GM23338 (cell line): ENCODE results near the gene MAP3K13. TPM values are rescaled to one million over a fixed set of nuclear protein-coding genes. Genes with fewer than 3 reads are reported as not detected.
A peak's percentile ranks its signal among the peaks of the same experiment; 100 is the strongest.

ENCODE experiments used
- ATAC-seq: fragments of 200-7000 bp; cut with Tn5 transposase; 3 replicates; pipeline ENCODE4 v1.9.1; 2020
- DNase-seq: peaks from one replicate; pipeline ENCODE4 v3.0.0-alpha.2; 2015; ENCODE audit warnings: low spot score
- H2AFZ ChIP-seq: fragments of 200-600 bp; sonication (generic); 2 replicates; pipeline ENCODE4 v1.8.0; 2016; ENCODE audit warnings: antibody characterized with exemption, mild to moderate bottlenecking, moderate library complexity
- H3F3A ChIP-seq: fragments of 200-600 bp; sonication (generic); replicated peaks from 2 replicates; pipeline ENCODE4 v1.8.0; 2017; ENCODE audit warnings: antibody characterized with exemption, mixed run types, low read depth
- H3K27ac ChIP-seq: fragments of 200-600 bp; sonication (generic); 2 replicates; pipeline ENCODE4 v1.6.1; 2016; ENCODE audit warnings: low read depth
- H3K27me3 ChIP-seq: fragments of 200-600 bp; sonication (generic); 2 replicates; pipeline ENCODE4 v1.8.0; 2016; ENCODE audit warnings: mild to moderate bottlenecking, mixed run types, moderate library complexity; ENCODE audit not compliant: insufficient read depth
- H3K36me3 ChIP-seq: fragments of 200-600 bp; sonication (generic); 2 replicates; pipeline ENCODE4 v1.8.0; 2016; ENCODE audit warnings: mild to moderate bottlenecking; ENCODE audit not compliant: insufficient read depth
- H3K4me1 ChIP-seq: fragments of 200-600 bp; sonication (generic); 2 replicates; pipeline ENCODE4 v1.8.0; 2016; ENCODE audit warnings: mild to moderate bottlenecking, moderate library complexity; ENCODE audit not compliant: insufficient read depth
- H3K4me2 ChIP-seq: fragments of 200-600 bp; sonication (generic); 2 replicates; pipeline ENCODE4 v1.7.1; 2017; ENCODE audit warnings: mixed run types
- H3K4me3 ChIP-seq: fragments of 200-600 bp; sonication (generic); 2 replicates; pipeline ENCODE4 v1.6.1; 2016; ENCODE audit warnings: mixed run types
- H3K79me2 ChIP-seq: fragments of 200-600 bp; sonication (generic); replicated peaks from 2 replicates; pipeline ENCODE4 v1.8.0; 2017; ENCODE audit warnings: mild to moderate bottlenecking; ENCODE audit not compliant: insufficient read depth
- H3K9me2 ChIP-seq: fragments of 200-600 bp; sonication (generic); 2 replicates; pipeline ENCODE4 v1.8.0; 2017; ENCODE audit not compliant: insufficient read depth
- H4K20me1 ChIP-seq: fragments of 200-600 bp; sonication (generic); replicated peaks from 2 replicates; pipeline ENCODE4 v1.8.0; 2017; ENCODE audit warnings: mild to moderate bottlenecking; ENCODE audit not compliant: insufficient read depth
- H3K27ac Mint-ChIP-seq: 2 replicates; pipeline ENCODE4 v1.8.0; 2020; ENCODE audit warnings: inconsistent platforms, mild to moderate bottlenecking, moderate library complexity, mixed read lengths
- H3K27me3 Mint-ChIP-seq: 3 replicates; pipeline ENCODE4 v1.8.0; 2022; ENCODE audit warnings: low read depth, mild to moderate bottlenecking, moderate library complexity, mixed read lengths, inconsistent platforms; ENCODE audit not compliant: insufficient read depth, poor library complexity
- H3K36me3 Mint-ChIP-seq: 3 replicates; pipeline ENCODE4 v1.8.0; 2021; ENCODE audit warnings: low read depth, mild to moderate bottlenecking, inconsistent platforms, moderate library complexity, mixed read lengths
- H3K4me1 Mint-ChIP-seq: 3 replicates; pipeline ENCODE4 v1.8.0; 2020; ENCODE audit warnings: mild to moderate bottlenecking, inconsistent platforms, mixed read lengths
- H3K4me3 Mint-ChIP-seq: 3 replicates; pipeline ENCODE4 v1.8.0; 2021; ENCODE audit warnings: moderate library complexity, mild to moderate bottlenecking, inconsistent platforms, mixed read lengths
- H3K9me3 Mint-ChIP-seq: 3 replicates; pipeline ENCODE4 v1.8.0; 2020; ENCODE audit warnings: moderate library complexity, mild to moderate bottlenecking, inconsistent platforms, mixed read lengths
- CREB1 ChIP-seq: fragments of 250-450 bp; sonication (Bioruptor Pico); IDR thresholded peaks from 2 replicates; pipeline ENCODE4 v1.5.0; 2020; ENCODE audit warnings: low read depth, mild to moderate bottlenecking, moderate library complexity
- CTCF ChIP-seq, 2 experiments: fragments of 200-600 bp in 1 of 2; sonication (generic) in 1 of 2; conservative IDR thresholded peaks; 2 replicates each; pipeline versions ENCODE4 v1.5.1 to v1.6.1; 2016 to 2017; ENCODE audit warnings: antibody characterized with exemption in 2 of 2, low read depth in 2 of 2, mild to moderate bottlenecking in 2 of 2, moderate library complexity in 1 of 2
- ETS1 ChIP-seq: IDR thresholded peaks from 2 replicates; pipeline ENCODE4 v1.6.1; 2016; ENCODE audit warnings: antibody characterized with exemption
- EZH2 ChIP-seq: fragments of 200-600 bp; sonication (generic); IDR thresholded peaks from one replicate; pipeline ENCODE4 v1.8.0; 2017; ENCODE audit warnings: antibody characterized with exemption, mild to moderate bottlenecking, low read depth; ENCODE audit not compliant: unreplicated experiment
- EZH2phosphoT487 ChIP-seq: fragments of 200-600 bp; sonication (generic); IDR thresholded peaks from one replicate; pipeline ENCODE4 v1.8.1; 2018; ENCODE audit warnings: antibody characterized with exemption; ENCODE audit not compliant: unreplicated experiment
- JUNB ChIP-seq: IDR thresholded peaks from one replicate; pipeline ENCODE4 v1.6.1; 2016; ENCODE audit warnings: antibody characterized with exemption; ENCODE audit not compliant: unreplicated experiment
- NANOG ChIP-seq: IDR thresholded peaks from 2 replicates; pipeline ENCODE4 v1.6.1; 2016; ENCODE audit warnings: antibody characterized with exemption, borderline replicate concordance
- POLR2AphosphoS5 ChIP-seq: IDR thresholded peaks from 2 replicates; pipeline ENCODE4 v1.6.1; 2016; ENCODE audit warnings: antibody characterized with exemption, low read depth
- REST ChIP-seq: IDR thresholded peaks from one replicate; pipeline ENCODE4 v1.6.1; 2018; ENCODE audit warnings: antibody characterized with exemption; ENCODE audit not compliant: unreplicated experiment
- STAT1 ChIP-seq: IDR thresholded peaks from one replicate; pipeline ENCODE4 v1.6.1; 2016; ENCODE audit warnings: antibody characterized with exemption; ENCODE audit not compliant: unreplicated experiment
- ZNF114 ChIP-seq: fragments of 250-450 bp; sonication (Bioruptor Pico); IDR thresholded peaks from 2 replicates; pipeline ENCODE4 v1.5.0; 2020; ENCODE audit warnings: mild to moderate bottlenecking, moderate library complexity
- ZNF331 ChIP-seq: fragments of 250-450 bp; sonication (Bioruptor Pico); IDR thresholded peaks from 2 replicates; pipeline ENCODE4 v1.5.0; 2020; ENCODE audit warnings: low read depth, mild to moderate bottlenecking, moderate library complexity
- ZNF462 ChIP-seq: fragments of 250-450 bp; sonication (Bioruptor Pico); IDR thresholded peaks from 2 replicates; pipeline ENCODE4 v1.5.0; 2020; ENCODE audit warnings: mild to moderate bottlenecking, moderate library complexity
- polyA plus RNA-seq: library from polyadenylated mRNA; unstranded; fragments of >200 nt; fragmentation: Nextera tagmentation; extraction: Ambion mirVana; gene quantifications from 2 replicates; pipeline ENCODE4 v1.2.1, GENCODE V29; 2016
- total RNA-seq: library from RNA; depleted of rRNA; stranded (reverse); fragments of >200 nt; shearing (Covaris generic); gene quantifications from 2 replicates; pipeline ENCODE4 v1.2.3, GENCODE V29; 2014

MAP3K13 gene
- total and polyA plus RNA-seq, 2 experiments from 2014 or later = 10.7 to 129 TPM

- no peaks in the 10 kb centered on the region for H3K79me2 ChIP-seq
- H2AFZ ChIP-seq = no peak overlapping the region
- H3K9me2 ChIP-seq = no peaks in the 10 kb centered on the region
- Mint-ChIP-seq H3K27me3 (no peaks in the 10 kb centered on the region), H3K27ac (no peak overlapping the region), H3K4me3 (no peak overlapping the region), H3K4me1 (peaks cover 3% of the 10 kb centered on the region; the same call in 1 of the 3 replicates), H3K9me3 (no peaks in the 10 kb centered on the region), H3K36me3 (no peaks in the 10 kb centered on the region)
- no peaks in the 10 kb centered on the region for H3K27me3 ChIP-seq
- TF ChIP-seq NANOG (no peak), POLR2AphosphoS5 (no peak), ZNF331 (CRISPR knock-in tag) (no peak), CTCF (conservative IDR thresholded peaks at IDR 0.05; ENCODE audit: low read depth in 2 of 2) (no peak), ZNF462 (CRISPR knock-in tag) (no peak), REST (no peak), EZH2phosphoT487 (no peak), STAT1 (no peak), ZNF114 (CRISPR knock-in tag) (no peak), ETS1 (no peak), EZH2 (no peak), CREB1 (CRISPR knock-in tag) (no peak), JUNB (no peak)
- H3K27ac ChIP-seq = peak overlapping the region; percentile 40; the same call in 1 of the 2 replicates
- ATAC-seq (no peak), DNase-seq (no peak)
- H3K4me3 ChIP-seq = no peak overlapping the region
- H3F3A ChIP-seq = no peaks in the 10 kb centered on the region
- no peak overlapping the region for H3K4me2 ChIP-seq
- H4K20me1 ChIP-seq = no peaks in the 10 kb centered on the region
- H3K4me1 ChIP-seq = no peaks in the 10 kb centered on the region
- no peaks in the 10 kb centered on the region for H3K36me3 ChIP-seq
Observed at GRCh38 chr3:185484296-185484695, 121.4 kb downstream of the MAP3K13 start.
